NCI-H2029 treated with DMSO at 0.1 percent for 48 hours (cell line): Measurements from ENCODE around the gene SLC4A3.

Source experiments
- DNase-seq: peaks from one replicate; lab custom pipeline; 2025; lab: John Stamatoyannopoulos, UW

SLC4A3 gene, protein sequence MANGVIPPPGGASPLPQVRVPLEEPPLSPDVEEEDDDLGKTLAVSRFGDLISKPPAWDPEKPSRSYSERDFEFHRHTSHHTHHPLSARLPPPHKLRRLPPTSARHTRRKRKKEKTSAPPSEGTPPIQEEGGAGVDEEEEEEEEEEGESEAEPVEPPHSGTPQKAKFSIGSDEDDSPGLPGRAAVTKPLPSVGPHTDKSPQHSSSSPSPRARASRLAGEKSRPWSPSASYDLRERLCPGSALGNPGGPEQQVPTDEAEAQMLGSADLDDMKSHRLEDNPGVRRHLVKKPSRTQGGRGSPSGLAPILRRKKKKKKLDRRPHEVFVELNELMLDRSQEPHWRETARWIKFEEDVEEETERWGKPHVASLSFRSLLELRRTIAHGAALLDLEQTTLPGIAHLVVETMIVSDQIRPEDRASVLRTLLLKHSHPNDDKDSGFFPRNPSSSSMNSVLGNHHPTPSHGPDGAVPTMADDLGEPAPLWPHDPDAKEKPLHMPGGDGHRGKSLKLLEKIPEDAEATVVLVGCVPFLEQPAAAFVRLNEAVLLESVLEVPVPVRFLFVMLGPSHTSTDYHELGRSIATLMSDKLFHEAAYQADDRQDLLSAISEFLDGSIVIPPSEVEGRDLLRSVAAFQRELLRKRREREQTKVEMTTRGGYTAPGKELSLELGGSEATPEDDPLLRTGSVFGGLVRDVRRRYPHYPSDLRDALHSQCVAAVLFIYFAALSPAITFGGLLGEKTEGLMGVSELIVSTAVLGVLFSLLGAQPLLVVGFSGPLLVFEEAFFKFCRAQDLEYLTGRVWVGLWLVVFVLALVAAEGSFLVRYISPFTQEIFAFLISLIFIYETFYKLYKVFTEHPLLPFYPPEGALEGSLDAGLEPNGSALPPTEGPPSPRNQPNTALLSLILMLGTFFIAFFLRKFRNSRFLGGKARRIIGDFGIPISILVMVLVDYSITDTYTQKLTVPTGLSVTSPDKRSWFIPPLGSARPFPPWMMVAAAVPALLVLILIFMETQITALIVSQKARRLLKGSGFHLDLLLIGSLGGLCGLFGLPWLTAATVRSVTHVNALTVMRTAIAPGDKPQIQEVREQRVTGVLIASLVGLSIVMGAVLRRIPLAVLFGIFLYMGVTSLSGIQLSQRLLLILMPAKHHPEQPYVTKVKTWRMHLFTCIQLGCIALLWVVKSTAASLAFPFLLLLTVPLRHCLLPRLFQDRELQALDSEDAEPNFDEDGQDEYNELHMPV

DNA sequence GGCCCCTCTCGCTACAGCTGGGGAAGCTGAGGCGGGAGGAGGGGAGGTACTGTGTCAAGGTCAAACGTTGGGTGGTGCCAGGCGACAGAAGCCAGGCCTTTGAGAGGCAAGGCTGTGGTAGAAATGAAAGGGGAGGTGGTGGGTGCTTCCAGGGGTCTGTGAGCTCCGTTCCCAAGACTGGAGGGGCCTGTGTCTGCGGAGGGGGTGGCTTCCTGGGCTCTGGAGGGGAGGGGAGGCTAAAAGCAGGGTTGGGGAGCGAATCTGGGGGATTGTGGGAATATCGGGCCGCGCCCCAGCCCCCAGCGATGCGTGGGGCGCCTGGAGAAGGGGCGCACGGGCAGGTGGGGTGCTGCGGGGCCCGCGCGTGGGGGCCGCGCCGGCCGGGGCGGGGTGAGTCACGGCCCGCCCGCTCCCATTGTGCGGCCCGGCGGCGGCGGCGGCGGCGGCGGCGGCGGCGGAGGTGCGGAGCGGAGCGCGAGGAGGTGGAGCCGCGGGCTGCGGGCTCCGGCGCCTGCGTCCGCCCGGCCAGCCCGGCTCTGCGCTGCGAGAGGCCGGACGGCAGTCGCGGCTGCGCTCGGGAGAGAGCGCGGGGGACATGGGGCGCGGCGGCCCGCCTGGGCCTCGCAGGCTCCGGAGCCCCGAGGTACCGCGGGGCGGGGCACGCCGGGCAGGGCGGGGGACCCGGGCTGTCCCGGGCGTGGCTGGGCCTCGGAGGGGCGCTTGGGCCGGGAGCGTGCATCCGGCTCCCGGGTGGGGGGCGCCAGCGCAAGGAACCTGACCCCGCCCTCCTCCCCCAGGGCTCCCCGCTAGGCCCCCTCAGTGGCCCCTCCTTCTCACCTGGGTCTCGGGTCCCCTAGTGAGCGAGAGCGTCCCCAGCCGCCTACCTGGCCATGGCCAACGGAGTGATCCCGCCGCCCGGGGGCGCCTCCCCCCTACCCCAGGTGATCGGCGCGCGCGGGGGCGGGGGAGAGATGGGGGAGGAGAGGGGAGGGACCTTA is at the start of gene SLC4A3:
Gene SLC4A3 (plus strand): TSS at position 528 of the 998 bp plus-strand sequence. CDS start 363 bp downstream, at position 891.
- DNase-seq, result no peak

DNA sequence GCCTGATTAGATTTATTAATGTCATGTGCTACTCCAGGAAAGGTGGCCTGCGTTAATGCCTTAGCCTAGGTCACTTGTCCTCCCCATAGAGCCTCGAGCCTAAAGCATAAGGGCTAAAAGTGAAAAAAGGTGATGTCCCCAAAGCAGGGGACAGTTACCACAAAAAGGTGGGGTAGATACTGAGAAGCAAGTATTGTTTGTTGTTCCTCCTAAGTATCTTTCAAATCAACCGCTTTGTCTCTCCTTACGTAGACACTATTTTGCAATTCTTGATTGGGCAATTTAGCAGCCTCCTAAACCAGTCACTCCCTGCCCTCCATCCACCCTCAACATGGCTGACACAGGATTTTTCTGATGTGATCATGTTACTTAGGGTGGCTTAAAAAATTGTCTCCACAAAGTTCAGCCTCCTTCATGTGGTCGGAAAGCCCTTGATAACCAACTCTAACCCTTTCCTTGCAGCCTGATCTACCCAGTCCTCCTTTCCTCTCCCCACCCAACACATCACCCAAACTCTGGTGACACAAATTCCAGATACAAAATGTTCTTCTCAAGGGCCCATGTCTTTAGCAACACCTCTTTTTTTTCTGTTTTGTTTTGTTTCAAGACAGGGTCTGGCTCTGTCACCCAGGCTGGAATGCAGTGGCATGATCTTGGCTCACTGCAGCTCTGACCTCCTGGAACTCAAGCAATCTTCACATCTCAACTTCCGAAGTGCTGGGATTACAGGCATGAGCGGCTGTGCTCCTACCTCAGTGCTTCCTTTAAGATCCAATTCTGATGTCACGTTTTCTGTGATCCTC is 48.4 kb upstream of the SLC4A3 start:
- DNase-seq, result no peak

DNA sequence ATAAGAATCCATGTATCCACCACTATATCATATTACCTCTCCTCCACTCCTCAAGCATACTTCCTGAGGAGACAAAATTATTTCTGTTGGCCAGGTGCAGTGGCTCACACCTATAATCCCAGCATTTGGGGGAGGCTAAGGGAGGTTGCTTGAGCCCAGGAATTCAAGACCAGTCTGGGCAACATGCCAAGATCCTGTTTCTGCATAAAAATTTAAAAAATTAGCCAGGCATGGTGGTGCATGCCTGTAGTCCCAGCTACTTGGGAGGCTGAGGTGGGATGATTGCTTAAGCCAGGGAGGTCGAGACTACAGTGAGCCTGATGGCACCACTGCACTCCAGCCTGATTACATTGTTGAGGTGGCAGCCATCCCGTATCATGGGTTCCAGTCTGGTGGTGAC is 46.1 kb upstream of the SLC4A3 start:
- no peak for DNase-seq

DNA sequence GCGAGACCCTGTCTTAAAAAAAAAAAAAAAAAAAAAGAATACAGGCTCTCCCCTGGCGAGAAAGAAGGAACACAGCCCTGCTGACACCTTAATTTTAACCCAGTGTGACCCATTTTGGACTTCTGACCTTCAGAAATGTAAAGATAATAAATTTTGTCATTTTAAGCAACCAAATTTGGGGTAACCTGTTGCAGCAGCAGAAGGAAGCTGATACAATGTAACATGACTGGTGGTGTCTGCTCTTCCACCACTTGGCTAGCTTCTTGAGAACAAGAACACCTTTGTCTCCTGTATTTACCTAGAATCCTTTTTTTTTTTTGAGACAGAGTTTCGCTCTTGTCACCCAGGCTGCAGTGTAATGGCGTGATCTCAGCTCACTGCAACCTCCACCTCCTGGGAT is 36.3 kb upstream of the SLC4A3 start:
- no peak for DNase-seq

DNA sequence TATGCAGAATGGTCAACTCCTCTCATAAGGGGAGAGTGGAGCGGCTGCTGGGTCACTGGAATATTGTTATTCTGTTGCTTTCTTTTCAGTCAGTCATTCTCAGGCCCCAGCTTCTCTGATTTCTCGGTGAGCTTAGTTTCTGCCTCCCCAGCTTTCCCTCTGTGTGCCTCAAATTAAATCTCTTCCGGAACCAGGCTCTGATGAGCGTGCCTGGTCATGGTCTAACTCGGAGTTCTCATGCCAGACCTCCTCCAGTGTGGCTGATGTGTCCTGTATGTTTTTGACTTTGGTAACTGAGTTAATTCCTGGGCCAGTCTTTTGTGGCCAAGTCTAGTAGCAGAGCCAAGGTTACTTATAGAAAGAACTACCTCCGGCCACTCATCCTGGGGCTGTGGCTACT is 34.7 kb upstream of the SLC4A3 start:
- no peak for DNase-seq

DNA sequence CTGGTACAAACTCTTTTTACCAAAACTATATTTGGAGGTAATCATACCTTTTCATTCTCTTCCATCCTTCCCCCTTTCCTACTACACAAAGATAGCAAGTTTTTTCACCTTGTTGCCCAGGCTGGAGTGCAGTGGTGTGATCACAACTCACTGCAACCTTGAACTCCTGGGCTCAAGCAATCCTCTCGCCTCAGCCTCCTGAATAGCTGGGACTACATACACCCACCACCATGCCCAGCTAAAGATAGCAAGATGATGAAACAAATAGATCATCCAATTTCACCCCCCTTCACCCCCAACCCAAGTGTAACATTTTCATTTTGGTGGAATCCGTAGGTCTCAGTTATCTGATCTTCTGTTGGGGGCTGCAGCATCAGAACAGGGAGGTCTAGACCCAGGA is 34.3 kb upstream of the SLC4A3 start:
- DNase-seq, result no peak

DNA sequence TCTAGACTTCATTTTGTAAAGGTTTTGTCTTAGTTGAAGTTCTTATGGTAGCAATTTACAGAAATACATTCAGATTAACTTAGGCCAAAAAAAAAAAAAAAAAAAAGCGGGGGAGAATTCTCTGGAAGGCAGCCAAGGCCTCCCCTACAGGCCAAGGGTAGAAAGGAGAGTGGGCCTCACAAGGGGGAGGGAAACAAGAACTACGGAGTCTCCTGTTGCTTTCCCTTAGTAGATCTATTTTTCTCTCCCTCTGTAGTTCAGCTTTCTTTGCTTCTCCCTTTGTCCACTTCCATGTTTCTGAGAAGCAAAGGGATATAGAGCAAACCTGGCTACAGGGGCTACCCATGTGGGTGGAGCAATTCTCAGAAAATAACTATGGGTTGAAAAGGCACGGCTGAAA is 32.2 kb upstream of the SLC4A3 start:
- DNase-seq, result no peak

DNA sequence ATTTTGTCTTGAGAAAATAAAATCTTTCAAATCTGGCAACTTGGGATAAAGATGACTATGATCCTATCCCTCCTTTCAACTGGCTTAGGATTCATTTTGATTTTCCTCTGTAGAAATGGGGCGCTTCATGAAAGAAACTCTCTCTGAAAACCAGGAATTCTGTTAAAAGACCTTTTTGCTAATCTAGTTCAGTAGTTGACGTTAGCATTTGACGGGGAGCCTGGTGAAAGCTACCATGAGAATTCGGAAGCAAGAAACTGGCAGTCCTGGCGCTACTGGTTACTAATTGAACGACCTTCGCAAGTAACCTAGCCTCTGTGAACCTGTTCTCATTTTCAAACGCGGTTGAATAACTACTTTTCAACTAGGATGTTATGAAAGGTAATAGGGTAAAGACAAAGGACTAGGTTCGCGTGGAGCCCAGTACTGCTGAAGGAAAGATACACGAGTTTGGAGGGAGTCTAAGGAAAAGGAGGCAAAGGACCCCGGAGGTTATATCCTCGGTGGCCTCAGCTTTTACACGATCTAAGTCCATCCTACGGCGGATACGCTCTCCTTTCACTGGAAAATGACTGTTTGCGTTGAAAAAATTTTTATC is 30.4 kb upstream of the SLC4A3 start:
- DNase-seq, result no peak

DNA sequence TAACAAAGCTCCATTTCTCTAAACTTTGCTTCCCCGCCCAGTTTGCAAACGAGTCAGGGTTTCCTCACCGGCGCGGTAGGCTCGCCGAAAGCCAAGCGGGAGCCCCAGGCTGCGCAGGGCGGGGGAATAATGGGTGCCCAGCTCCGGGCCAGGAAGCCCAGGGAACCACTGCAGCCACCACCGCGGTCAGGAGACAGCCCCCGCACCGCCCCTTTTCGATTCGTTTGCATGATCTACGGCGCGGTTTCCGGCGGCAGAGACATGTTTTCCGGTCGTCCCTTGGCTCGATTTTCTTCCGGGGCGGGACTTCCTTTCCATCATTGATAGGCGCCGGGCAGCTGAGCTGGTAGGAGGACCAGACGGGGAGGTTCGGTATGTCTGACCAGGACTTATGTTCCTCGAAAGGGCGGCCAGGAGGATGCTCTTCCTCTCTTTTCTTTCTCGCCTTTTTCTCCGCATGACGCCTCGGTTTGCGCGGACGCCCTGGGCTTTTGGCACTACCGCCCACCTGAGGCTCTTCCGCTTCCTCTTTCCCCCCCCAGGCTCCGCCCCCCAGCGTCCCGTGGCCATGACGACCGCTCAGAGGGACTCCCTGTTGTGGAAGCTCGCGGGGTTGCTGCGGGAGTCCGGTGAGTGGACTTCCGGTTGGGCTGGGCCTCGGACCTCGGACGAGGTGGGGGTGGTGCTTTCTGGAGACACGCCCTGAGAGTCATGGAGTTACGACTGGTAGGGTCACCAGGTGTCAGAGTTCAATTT is 29.7 kb upstream of the SLC4A3 start, which contains the start of gene STK11IP:
Gene STK11IP (plus strand): TSS at position 306 of the 756 bp plus-strand sequence. CDS start 263 bp downstream, at position 569.
- DNase-seq, result peak; percentile 89

DNA sequence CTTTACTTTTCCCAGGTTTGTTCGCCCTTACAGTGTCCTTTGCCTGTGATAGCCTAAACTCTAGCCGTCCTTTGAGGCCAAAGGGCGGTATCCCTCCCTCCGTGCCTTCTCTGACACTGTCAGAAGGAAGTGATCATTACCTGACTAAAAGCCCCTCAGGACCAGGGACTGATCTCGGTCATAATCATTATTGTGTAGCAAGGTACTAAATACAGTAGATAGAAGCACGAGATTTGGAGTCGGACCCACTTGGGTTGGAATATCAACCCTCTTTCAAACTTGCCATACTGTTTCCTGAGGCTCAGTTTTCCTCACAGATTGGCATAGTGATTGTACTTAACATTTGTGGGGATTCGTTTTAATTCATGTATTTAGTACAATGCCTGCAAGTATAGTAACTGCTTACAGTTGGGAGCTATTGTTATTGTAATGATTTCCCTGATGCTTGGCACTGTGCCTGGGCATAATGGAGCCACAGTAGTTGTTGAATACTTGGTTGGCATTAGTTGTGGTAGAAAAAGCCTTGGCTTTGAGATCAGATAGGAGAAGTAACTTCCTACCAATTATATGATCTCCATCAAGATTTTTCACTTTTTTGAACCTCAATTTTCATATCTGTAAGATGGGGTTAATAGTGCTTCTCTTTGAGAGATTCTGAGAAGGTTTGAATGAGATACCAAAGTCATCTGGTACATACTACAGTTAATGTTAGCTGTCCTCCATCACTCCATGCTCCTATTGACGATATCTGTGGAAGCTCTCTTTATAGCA is 28.9 kb upstream of the SLC4A3 start:
- DNase-seq, result no peak

DNA sequence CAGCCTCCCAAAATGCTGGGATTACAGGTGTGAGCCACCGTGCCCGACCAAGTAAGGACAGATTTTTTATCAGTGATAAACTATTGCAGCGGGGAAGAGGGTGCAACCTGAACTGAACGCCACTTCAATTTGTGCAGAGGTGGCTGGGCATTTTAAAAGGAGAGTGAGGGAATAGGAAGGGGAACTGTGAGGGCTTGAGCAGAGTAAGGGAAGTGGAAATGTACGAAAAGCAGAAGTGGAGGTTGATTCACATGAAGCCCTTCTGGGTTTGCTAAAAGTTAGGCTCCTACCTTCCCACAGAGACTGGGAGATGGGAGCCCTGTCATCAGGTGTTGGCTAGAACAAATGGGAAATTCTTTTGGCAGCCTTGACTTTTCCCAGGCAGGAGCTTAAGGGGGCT is 23.7 kb upstream of the SLC4A3 start:
- DNase-seq, result no peak

DNA sequence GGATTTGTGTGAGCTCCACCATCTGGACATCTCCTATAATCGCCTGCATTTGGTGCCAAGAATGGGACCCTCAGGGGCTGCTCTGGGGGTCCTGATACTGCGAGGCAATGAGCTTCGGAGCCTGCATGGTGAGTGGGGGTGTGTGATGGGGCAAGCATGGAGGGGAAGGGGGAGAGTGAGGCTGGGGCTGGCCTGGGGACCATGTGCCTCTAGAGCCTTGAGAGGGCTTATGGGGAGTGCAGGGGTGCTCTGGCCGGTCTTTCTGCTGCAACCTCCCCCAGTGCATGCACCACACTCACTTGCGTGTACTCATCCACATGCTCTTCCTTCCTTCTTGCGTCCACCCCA is 21.8 kb upstream of the SLC4A3 start:
- no peak for DNase-seq

DNA sequence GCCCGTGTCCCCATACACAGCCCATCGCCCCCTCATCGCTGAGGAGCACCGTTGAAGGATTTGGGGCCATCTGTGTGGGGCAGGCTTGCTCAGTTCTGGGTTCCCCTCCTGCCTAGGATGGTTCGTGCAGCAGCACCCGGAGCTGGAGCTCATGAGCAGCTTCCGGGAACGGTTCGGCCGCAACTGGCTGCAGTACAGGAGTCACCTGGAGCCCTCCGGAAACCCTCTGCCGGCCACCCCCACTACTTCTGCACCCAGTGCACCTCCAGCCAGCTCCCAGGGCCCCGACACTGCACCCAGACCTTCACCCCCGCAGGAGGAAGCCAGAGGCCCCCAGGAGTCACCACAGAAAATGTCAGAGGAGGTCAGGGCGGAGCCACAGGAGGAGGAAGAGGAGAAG is 19.5 kb upstream of the SLC4A3 start:
- no peak for DNase-seq

DNA sequence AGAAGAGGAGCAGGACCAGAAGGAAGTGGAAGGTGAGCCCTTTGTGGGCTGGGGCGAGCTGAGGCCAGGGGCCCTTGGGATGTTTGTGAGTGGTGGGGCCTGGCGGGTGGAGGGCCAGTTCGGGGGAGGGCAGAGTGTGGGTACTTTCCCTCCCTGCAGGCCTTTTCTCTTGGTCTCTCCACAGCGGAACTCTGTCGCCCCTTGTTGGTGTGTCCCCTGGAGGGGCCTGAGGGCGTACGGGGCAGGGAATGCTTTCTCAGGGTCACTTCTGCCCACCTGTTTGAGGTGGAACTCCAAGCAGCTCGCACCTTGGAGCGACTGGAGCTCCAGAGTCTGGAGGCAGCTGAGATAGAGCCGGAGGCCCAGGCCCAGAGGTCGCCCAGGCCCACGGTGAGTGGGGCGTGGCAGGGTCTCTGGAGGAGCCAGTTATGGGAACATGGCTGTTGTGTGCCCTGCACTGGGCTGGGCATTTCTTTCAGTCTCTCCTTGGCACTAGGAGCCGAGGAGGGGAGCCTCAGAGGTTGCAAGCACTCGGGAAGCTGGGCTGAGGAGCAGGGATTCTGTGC is 18.9 kb upstream of the SLC4A3 start:
- no peak for DNase-seq

DNA sequence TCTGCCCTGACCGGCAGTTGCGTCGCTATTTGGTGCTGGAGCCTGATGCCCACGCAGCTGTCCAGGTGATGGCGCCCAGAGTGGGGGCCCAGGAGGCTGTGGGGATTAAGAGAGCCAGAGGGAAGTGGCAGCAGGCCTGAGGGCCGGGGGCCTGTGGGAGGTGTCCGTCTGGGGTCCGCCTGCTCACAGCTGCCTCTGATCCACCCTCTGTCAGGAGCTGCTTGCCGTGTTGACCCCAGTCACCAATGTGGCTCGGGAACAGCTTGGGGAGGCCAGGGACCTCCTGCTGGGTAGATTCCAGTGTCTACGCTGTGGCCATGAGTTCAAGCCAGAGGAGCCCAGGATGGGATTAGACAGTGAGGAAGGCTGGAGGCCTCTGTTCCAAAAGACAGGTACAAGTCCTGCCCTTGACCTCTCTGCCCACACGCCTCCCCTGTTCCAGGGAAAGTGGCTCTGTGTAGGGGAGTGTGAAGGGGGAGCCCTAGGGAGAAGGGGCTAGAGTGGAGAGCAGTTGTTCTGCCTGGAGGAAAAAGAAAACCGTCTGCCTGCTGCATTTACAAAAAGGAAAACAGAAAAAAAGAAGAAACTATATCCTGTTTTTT is 18.2 kb upstream of the SLC4A3 start:
- DNase-seq, result no peak

DNA sequence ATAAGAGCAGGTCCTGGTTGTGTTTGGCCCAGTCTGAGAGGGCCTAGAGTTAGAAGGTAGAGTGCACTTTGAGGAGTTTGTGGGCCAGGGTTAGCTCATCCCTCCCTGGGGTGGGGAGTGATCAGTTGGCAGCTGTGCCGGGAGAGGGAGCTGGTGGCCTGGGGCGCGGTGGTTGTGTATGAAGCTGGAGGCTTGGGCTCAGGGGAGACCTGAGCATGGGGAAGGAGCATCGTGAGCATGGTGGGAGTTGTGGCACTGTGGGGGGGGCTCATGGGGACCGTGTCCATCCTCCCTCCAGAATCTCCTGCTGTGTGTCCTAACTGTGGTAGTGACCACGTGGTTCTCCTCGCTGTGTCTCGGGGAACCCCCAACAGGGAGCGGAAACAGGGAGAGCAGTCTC is 16.1 kb upstream of the SLC4A3 start:
- DNase-seq, result no peak

DNA sequence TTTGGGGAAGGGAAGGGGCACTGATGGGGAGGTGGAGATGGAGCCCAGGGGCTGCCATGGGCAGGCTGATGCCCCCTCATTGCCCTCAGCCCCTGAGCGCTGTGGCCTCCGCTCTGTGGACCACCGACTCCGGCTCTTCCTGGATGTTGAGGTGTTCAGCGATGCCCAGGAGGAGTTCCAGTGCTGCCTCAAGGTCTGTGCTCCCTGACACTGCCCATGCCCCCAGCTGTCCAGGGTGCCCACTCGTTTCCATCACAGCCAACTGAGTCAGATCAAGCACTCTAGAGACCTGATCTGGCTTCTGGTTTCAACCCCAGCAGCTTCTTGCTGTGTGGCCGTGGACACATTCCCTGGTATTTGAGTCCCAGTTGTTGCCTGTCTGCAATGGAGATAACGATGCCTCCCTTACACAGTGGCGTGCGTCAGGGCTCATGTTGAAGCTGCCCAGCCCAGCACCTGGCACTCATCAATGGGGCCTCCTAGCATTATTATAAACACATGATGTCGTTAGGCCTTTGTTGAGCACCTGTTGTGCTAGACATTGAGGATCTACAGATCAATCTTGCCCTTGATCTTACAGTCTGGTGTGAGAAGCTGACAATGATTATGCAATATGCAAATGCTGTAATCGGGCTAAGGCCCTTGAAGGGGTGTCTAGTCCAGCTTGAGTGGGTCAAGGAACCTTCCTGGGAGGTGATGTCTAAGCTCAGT is 15.4 kb upstream of the SLC4A3 start:
- DNase-seq, result no peak
